HepG2 (cell line): Measurements from ENCODE around the gene TMEM198. TPM values are rescaled to one million over a fixed set of nuclear protein-coding genes. Genes with fewer than 3 reads are reported as not detected.
A peak's percentile ranks its signal among the peaks of the same experiment; 100 is the strongest.

ENCODE experiments used
- ARID2 ChIP-seq: sonication (generic); formaldehyde crosslinking; IDR thresholded peaks from 2 replicates; pipeline ENCODE4 v1.8.1; 2022; ENCODE audit warnings: mild to moderate bottlenecking, missing genetic modification reagents, borderline replicate concordance
- ARNT2 ChIP-seq: sonication (generic); formaldehyde crosslinking; IDR thresholded peaks from 2 replicates; pipeline ENCODE4 v1.8.0; 2022; ENCODE audit warnings: mild to moderate bottlenecking, low read depth, missing genetic modification reagents, moderate library complexity
- CEBPG ChIP-seq: IDR thresholded peaks from 2 replicates; pipeline ENCODE4 v1.6.1; 2016
- DRAP1 ChIP-seq: IDR thresholded peaks from 2 replicates; pipeline ENCODE4 v1.6.1; 2016; ENCODE audit warnings: missing genetic modification reagents, missing compliant biosample characterization
- FUBP1 ChIP-seq: sonication (generic); formaldehyde crosslinking; IDR thresholded peaks from 2 replicates; pipeline ENCODE4 v1.5.1; 2020; ENCODE audit warnings: missing genetic modification reagents, mild to moderate bottlenecking, borderline replicate concordance
- IKZF4 ChIP-seq: sonication (generic); formaldehyde crosslinking; IDR thresholded peaks from 2 replicates; pipeline ENCODE4 v1.5.1; 2020; ENCODE audit warnings: borderline replicate concordance, mild to moderate bottlenecking, low read depth, missing genetic modification reagents; ENCODE audit errors: not compliant biosample characterization
- JDP2 ChIP-seq: sonication (generic); formaldehyde crosslinking; IDR thresholded peaks from 2 replicates; pipeline ENCODE4 v1.8.1; 2022; ENCODE audit warnings: missing genetic modification reagents, borderline replicate concordance
- KMT2A ChIP-seq: sonication (generic); formaldehyde crosslinking; IDR thresholded peaks from 2 replicates; pipeline ENCODE4 v1.4.0; 2020; ENCODE audit warnings: missing genetic modification reagents
- NKX3-1 ChIP-seq: sonication (generic); formaldehyde crosslinking; IDR thresholded peaks from 2 replicates; pipeline ENCODE4 v1.5.0; 2020; ENCODE audit warnings: missing genetic modification reagents
- PRMT3 ChIP-seq: sonication (generic); formaldehyde crosslinking; IDR thresholded peaks from 2 replicates; pipeline ENCODE4 v1.8.1; 2022; ENCODE audit warnings: low read depth, mild to moderate bottlenecking, moderate library complexity, missing genetic modification reagents, borderline replicate concordance
- RARG ChIP-seq: sonication (generic); formaldehyde crosslinking; IDR thresholded peaks from 2 replicates; pipeline ENCODE4 v1.4.0; 2020; ENCODE audit warnings: low read depth, mild to moderate bottlenecking, missing genetic modification reagents
- RXRA ChIP-seq: sonication (generic); formaldehyde crosslinking; IDR thresholded peaks from 2 replicates; pipeline ENCODE4 v1.5.1; 2020; ENCODE audit warnings: missing genetic modification reagents
- SALL1 ChIP-seq: sonication (generic); formaldehyde crosslinking; IDR thresholded peaks from 2 replicates; pipeline ENCODE4 v1.8.0; 2022; ENCODE audit warnings: mild to moderate bottlenecking, missing genetic modification reagents
- SCMH1 ChIP-seq: sonication (generic); formaldehyde crosslinking; IDR thresholded peaks from 2 replicates; pipeline ENCODE4 v1.9.0; 2021; ENCODE audit warnings: missing genetic modification reagents, mild to moderate bottlenecking, borderline replicate concordance
- SSRP1 ChIP-seq: IDR thresholded peaks from 2 replicates; pipeline ENCODE4 v1.6.1; 2016; ENCODE audit warnings: control low read depth
- TARDBP ChIP-seq: sonication (generic); formaldehyde crosslinking; IDR thresholded peaks from 2 replicates; pipeline ENCODE4 v1.8.0; 2022; ENCODE audit warnings: mild to moderate bottlenecking, missing genetic modification reagents
- TBX3 ChIP-seq: fragments of 450-650 bp; IDR thresholded peaks from 2 replicates; pipeline ENCODE4 v1.6.1; 2017; ENCODE audit warnings: antibody characterized with exemption, mild to moderate bottlenecking, inconsistent platforms, borderline replicate concordance
- ZBTB34 ChIP-seq: sonication (generic); formaldehyde crosslinking; IDR thresholded peaks from 2 replicates; pipeline ENCODE4 v1.8.0; 2022; ENCODE audit warnings: mild to moderate bottlenecking, missing genetic modification reagents
- ZFP41 ChIP-seq: sonication (generic); formaldehyde crosslinking; IDR thresholded peaks from 2 replicates; pipeline ENCODE4 v1.4.0; 2020; ENCODE audit warnings: mild to moderate bottlenecking, missing genetic modification reagents, borderline replicate concordance
- ZNF142 ChIP-seq: sonication (generic); formaldehyde crosslinking; IDR thresholded peaks from 2 replicates; pipeline ENCODE4 v1.4.0; 2020; ENCODE audit warnings: missing genetic modification reagents
- ZNF543 ChIP-seq: sonication (generic); formaldehyde crosslinking; IDR thresholded peaks from 2 replicates; pipeline ENCODE4 v1.4.0; 2020; ENCODE audit warnings: mild to moderate bottlenecking, missing genetic modification reagents
- polyA plus RNA-seq, 8 experiments: library from polyadenylated mRNA; depleted of rRNA in 3 of 8; stranded (reverse) in 7 of 8; unstranded in 1 of 8; fragments of >200 nt; fragmentation: Illumina TruSeq in 4 of 8; extraction: Trizol in 4 of 8; gene quantifications; 2 replicates each; pipeline versions ENCODE4 v1.2.1 to v1.2.3, GENCODE V29; 2011 to 2016; ENCODE audit warnings: low read depth in 4 of 8, missing spikeins in 1 of 8, mixed read lengths in 1 of 8; ENCODE audit not compliant: insufficient read depth in 1 of 8
- total RNA-seq, 5 experiments: library from RNA; depleted of rRNA; stranded (reverse); fragments of >200 nt; fragmentation: Illumina TruSeq; extraction: Trizol; gene quantifications; 2 replicates each; pipeline ENCODE4 v1.2.3, GENCODE V29; 2016; ENCODE audit warnings: low read depth in 1 of 5

Gene TMEM198
- total and polyA plus RNA-seq, 2 of the 13 experiments (the other 11 are each of a cell fraction or from before 2014, with no cell fraction given), result 17.3 to 23.5 TPM

GRCh38 chr2:219496825-219497494 lies 46.9 kb upstream of the TMEM198 start (continued):
- TF ChIP-seq DRAP1 (CRISPR knock-in tag) (no peak), NKX3-1 (CRISPR knock-in tag) (no peak), TBX3 (no peak), CEBPG (no peak), FUBP1 (CRISPR knock-in tag) (no peak), SSRP1 (CRISPR knock-in tag) (no peak), ARNT2 (CRISPR knock-in tag) (no peak), RARG (CRISPR knock-in tag) (no peak), IKZF4 (no peak), ZFP41 (CRISPR knock-in tag) (no peak), ZBTB34 (CRISPR knock-in tag) (0 out of 2 replicates have a peak, but pooled peaks have one; percentile 52), ARID2 (CRISPR knock-in tag) (0 out of 2 replicates have a peak, but pooled peaks have one; percentile 33), JDP2 (CRISPR knock-in tag) (no peak), PRMT3 (CRISPR knock-in tag) (no peak), SALL1 (CRISPR knock-in tag) (no peak), KMT2A (CRISPR knock-in tag) (no peak), SCMH1 (CRISPR knock-in tag) (no peak), ZNF142 (CRISPR knock-in tag) (no peak), TARDBP (CRISPR knock-in tag) (peak; percentile 63), RXRA (no peak), ZNF543 (no peak)
